HepG2 (cell line): ENCODE measurements around the gene ICAM3. TPM values are rescaled to one million over a fixed set of nuclear protein-coding genes. Genes with fewer than 3 reads are reported as not detected.

Experiments
- CBX1 ChIP-seq: IDR thresholded peaks from one replicate; pipeline ENCODE4 v1.6.1; 2016; ENCODE audit warnings: antibody characterized with exemption, low read depth
- EEA1 ChIP-seq: sonication (generic); formaldehyde crosslinking; IDR thresholded peaks from 2 replicates; pipeline ENCODE4 v1.5.1; 2020; ENCODE audit warnings: mild to moderate bottlenecking, missing genetic modification reagents, borderline replicate concordance
- MTF1 ChIP-seq: sonication (generic); formaldehyde crosslinking; IDR thresholded peaks from 2 replicates; pipeline ENCODE4 v1.5.0; 2020; ENCODE audit warnings: missing genetic modification reagents
- NFIC ChIP-seq: IDR thresholded peaks from 2 replicates; pipeline ENCODE4 v1.6.1; 2012; ENCODE audit warnings: mild to moderate bottlenecking, low read length, inconsistent platforms
- NR2F6 ChIP-seq, 2 experiments: IDR thresholded peaks; 2 replicates each; pipeline ENCODE4 v1.6.1; 2016; ENCODE audit warnings: antibody characterized with exemption in 1 of 2, mild to moderate bottlenecking in 1 of 2
- ZC3H13 ChIP-seq: sonication (generic); formaldehyde crosslinking; IDR thresholded peaks from 2 replicates; pipeline ENCODE4 v1.8.1; 2023; ENCODE audit warnings: mild to moderate bottlenecking, missing genetic modification reagents, moderate library complexity
- ZNF18 ChIP-seq: sonication (generic); formaldehyde crosslinking; IDR thresholded peaks from 2 replicates; pipeline ENCODE4 v1.8.0; 2022; ENCODE audit warnings: mild to moderate bottlenecking, missing genetic modification reagents; ENCODE audit not compliant: insufficient replicate concordance
- ZNF274 ChIP-seq: sonication (generic); formaldehyde crosslinking; IDR thresholded peaks from 2 replicates; pipeline ENCODE4 v1.5.1; 2020; ENCODE audit warnings: mild to moderate bottlenecking, missing genetic modification reagents
- ZNF280B ChIP-seq: sonication (generic); formaldehyde crosslinking; IDR thresholded peaks from 2 replicates; pipeline ENCODE4 v1.5.0; 2020; ENCODE audit warnings: missing genetic modification reagents, mild to moderate bottlenecking, borderline replicate concordance
- ZNF441 ChIP-seq: sonication (generic); formaldehyde crosslinking; IDR thresholded peaks from 2 replicates; pipeline ENCODE4 v1.7.0; 2021; ENCODE audit warnings: missing genetic modification reagents, borderline replicate concordance
- ZNF563 ChIP-seq: sonication (generic); formaldehyde crosslinking; IDR thresholded peaks from 2 replicates; pipeline ENCODE4 v1.8.0; 2022; ENCODE audit warnings: mild to moderate bottlenecking, moderate library complexity, missing genetic modification reagents
- ZNF777 ChIP-seq: sonication (generic); formaldehyde crosslinking; IDR thresholded peaks from 2 replicates; pipeline ENCODE4 v1.4.0; 2020; ENCODE audit warnings: missing genetic modification reagents
- ZSCAN30 ChIP-seq: sonication (generic); formaldehyde crosslinking; IDR thresholded peaks from 2 replicates; pipeline ENCODE4 v1.5.0; 2020; ENCODE audit warnings: mild to moderate bottlenecking, missing genetic modification reagents
- ZSCAN31 ChIP-seq: sonication (generic); formaldehyde crosslinking; IDR thresholded peaks from 2 replicates; pipeline ENCODE4 v1.5.0; 2020; ENCODE audit warnings: low read depth, mild to moderate bottlenecking, missing genetic modification reagents
- polyA plus RNA-seq, 8 experiments: library from polyadenylated mRNA; depleted of rRNA in 3 of 8; stranded (reverse) in 7 of 8; unstranded in 1 of 8; fragments of >200 nt; fragmentation: Illumina TruSeq in 4 of 8; extraction: Trizol in 4 of 8; gene quantifications; 2 replicates each; pipeline versions ENCODE4 v1.2.1 to v1.2.3, GENCODE V29; 2011 to 2016; ENCODE audit warnings: low read depth in 4 of 8, missing spikeins in 1 of 8, mixed read lengths in 1 of 8; ENCODE audit not compliant: insufficient read depth in 1 of 8
- total RNA-seq, 5 experiments: library from RNA; depleted of rRNA; stranded (reverse); fragments of >200 nt; fragmentation: Illumina TruSeq; extraction: Trizol; gene quantifications; 2 replicates each; pipeline ENCODE4 v1.2.3, GENCODE V29; 2016; ENCODE audit warnings: low read depth in 1 of 5
- TF ChIP-seq, protein P1 (sequence below): IDR thresholded peaks from 2 replicates; pipeline ENCODE4 v1.6.1; 2012; ENCODE audit warnings: low read depth, low read length, improper control_type of control experiment
- TF ChIP-seq, protein P2 (sequence below): sonication (generic); formaldehyde crosslinking; IDR thresholded peaks from 2 replicates; pipeline ENCODE4 v1.4.0; 2020; ENCODE audit warnings: mild to moderate bottlenecking, missing genetic modification reagents
- TF ChIP-seq, protein P3 (sequence below): sonication (generic); formaldehyde crosslinking; IDR thresholded peaks from 2 replicates; pipeline ENCODE4 v1.8.0; 2022; ENCODE audit warnings: missing genetic modification reagents, low read depth, mild to moderate bottlenecking, borderline replicate concordance
- TF ChIP-seq, protein P4 (sequence below): sonication (generic); formaldehyde crosslinking; IDR thresholded peaks from 2 replicates; pipeline ENCODE4 v1.5.1; 2020; ENCODE audit warnings: mild to moderate bottlenecking, missing genetic modification reagents, borderline replicate concordance

Gene ICAM3
- total and polyA plus RNA-seq, 2 of the 13 experiments (the other 11 are each of a cell fraction or from before 2014, with no cell fraction given) = 14.1 to 21.0 TPM

DNA sequence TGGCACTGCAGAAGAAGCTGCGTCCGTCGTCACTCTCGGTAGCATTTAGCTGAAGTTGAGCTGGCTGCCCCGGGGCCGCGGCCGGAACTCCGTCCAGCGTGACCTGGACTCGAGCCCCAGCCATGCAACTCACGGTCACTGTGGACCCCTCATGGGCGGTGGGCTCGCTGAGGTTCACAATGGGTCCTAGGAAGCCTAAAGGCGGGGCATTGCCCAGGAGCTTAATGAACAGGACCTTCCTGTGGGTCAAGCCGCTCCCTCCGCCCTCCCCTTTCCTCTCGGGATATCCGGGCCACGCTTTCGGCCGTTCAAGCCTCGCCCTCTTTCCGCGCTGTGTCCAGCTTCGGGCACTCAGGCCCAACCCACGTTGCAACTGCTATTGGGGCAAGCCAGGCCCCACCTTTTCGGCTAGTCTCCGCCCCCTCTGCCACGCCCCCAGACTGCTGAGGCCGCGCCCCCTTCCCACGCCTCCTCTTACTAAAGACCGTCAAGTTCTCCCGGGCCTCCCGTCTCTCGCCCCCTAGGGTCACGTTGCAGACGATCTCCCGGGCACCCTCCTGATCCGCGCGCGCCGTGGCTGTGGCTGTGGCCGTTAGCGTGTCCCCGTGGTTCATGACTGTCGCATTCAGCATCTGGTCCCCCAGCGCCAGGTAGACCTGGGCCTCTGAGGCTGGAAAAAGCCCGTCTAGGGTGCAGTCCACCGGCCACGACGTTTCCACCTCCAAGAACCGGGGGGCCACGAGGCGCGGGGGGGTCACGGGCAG lies 4.7 kb downstream of the ICAM3 start (continued):
- TF ChIP-seq, protein P1, sequence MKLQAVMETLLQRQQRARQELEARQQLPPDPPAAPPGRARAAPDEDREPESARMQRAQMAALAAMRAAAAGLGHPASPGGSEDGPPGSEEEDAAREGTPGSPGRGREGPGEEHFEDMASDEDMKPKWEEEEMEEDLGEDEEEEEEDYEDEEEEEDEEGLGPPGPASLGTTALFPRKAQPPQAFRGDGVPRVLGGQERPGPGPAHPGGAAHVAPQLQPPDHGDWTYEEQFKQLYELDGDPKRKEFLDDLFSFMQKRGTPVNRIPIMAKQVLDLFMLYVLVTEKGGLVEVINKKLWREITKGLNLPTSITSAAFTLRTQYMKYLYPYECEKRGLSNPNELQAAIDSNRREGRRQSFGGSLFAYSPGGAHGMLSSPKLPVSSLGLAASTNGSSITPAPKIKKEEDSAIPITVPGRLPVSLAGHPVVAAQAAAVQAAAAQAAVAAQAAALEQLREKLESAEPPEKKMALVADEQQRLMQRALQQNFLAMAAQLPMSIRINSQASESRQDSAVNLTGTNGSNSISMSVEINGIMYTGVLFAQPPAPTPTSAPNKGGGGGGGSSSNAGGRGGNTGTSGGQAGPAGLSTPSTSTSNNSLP = no peak
- TF ChIP-seq MTF1 (peak; percentile 47; the same call in 1 of the 2 replicates), ZNF777 (peak; percentile 89), ZSCAN31 (CRISPR knock-in tag) (peak; percentile 88), ZNF274 (CRISPR knock-in tag) (0 out of 2 replicates have a peak, but pooled peaks have one; percentile 1), ZNF441 (CRISPR knock-in tag) (0 out of 2 replicates have a peak, but pooled peaks have one; percentile 45), NFIC (no peak), NR2F6 (IDR thresholded peaks at IDR 0.05) (no peak), NR2F6 (CRISPR knock-in tag; IDR thresholded peaks at IDR 0.05) (peak; percentile 49; the same call in 1 of the 2 replicates), EEA1 (CRISPR knock-in tag) (peak; percentile 29; the same call in 1 of the 2 replicates), ZNF18 (CRISPR knock-in tag) (no peak), ZNF280B (CRISPR knock-in tag) (no peak), ZSCAN30 (CRISPR knock-in tag) (no peak), ZNF563 (CRISPR knock-in tag) (no peak), CBX1 (no peak), ZC3H13 (peak; percentile 99)
- TF ChIP-seq, protein P2, sequence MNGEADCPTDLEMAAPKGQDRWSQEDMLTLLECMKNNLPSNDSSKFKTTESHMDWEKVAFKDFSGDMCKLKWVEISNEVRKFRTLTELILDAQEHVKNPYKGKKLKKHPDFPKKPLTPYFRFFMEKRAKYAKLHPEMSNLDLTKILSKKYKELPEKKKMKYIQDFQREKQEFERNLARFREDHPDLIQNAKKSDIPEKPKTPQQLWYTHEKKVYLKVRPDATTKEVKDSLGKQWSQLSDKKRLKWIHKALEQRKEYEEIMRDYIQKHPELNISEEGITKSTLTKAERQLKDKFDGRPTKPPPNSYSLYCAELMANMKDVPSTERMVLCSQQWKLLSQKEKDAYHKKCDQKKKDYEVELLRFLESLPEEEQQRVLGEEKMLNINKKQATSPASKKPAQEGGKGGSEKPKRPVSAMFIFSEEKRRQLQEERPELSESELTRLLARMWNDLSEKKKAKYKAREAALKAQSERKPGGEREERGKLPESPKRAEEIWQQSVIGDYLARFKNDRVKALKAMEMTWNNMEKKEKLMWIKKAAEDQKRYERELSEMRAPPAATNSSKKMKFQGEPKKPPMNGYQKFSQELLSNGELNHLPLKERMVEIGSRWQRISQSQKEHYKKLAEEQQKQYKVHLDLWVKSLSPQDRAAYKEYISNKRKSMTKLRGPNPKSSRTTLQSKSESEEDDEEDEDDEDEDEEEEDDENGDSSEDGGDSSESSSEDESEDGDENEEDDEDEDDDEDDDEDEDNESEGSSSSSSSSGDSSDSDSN (CRISPR knock-in tag) = peak; percentile 36
- TF ChIP-seq, protein P3, sequence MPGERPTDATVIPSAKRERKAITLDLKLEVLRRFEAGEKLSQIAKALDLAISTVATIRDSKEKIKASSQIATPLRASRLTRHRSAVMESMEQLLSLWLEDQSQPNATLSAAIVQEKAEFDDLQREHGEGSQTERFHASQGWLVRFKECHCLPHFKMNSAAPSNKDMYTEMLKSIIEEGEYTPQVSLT (CRISPR knock-in tag) = no peak
- TF ChIP-seq, protein P4, sequence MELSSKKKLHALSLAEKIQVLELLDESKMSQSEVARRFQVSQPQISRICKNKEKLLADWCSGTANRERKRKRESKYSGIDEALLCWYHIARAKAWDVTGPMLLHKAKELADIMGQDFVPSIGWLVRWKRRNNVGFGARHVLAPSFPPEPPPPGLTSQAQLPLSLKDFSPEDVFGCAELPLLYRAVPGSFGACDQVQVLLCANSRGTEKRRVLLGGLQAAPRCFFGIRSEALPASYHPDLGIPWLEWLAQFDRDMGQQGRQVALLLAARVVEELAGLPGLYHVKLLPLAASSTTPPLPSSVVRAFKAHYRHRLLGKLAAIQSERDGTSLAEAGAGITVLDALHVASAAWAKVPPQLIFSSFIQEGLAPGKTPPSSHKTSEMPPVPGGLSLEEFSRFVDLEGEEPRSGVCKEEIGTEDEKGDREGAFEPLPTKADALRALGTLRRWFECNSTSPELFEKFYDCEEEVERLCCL (CRISPR knock-in tag) = 0 out of 2 replicates have a peak, but pooled peaks have one; percentile 43
